WTC11 (cell line): ENCODE data around the gene CDX2. TPM values are rescaled to one million over a fixed set of nuclear protein-coding genes. Genes with fewer than 3 reads are reported as not detected.

Source experiments
- ATAC-seq: fragments of 200-7000 bp; cut with Tn5 transposase; 2 replicates; pipeline ENCODE4 v1.10.0; 2021; ENCODE audit warnings: mild to moderate bottlenecking, moderate library complexity
- CTCF ChIA-PET: fragments of 300-600 bp; sonication (Branson Sonifier 250); formaldehyde crosslinking; loops from one replicate; lab custom pipeline; 2021; ENCODE audit warnings: antibody characterized with exemption; lab: Charles Lee
- POLR2A ChIA-PET: fragments of 350-600 bp; sonication (Branson Sonifier 250); formaldehyde crosslinking; loops from one replicate; lab custom pipeline; 2021; ENCODE audit warnings: antibody characterized with exemption; lab: Charles Lee
- DNase-seq: peaks from one replicate; pipeline ENCODE4 v3.0.0; 2021; ENCODE audit warnings: low spot score
- H3K27ac Mint-ChIP-seq: 2 replicates; pipeline ENCODE4 v1.8.0; 2021; ENCODE audit warnings: mixed read lengths
- H3K27me3 Mint-ChIP-seq: 2 replicates; pipeline ENCODE4 v1.8.0; 2021; ENCODE audit warnings: low read depth, mild to moderate bottlenecking, moderate library complexity, mixed read lengths
- H3K36me3 Mint-ChIP-seq: 2 replicates; pipeline ENCODE4 v1.8.0; 2021; ENCODE audit warnings: mixed read lengths
- H3K4me1 Mint-ChIP-seq: 2 replicates; pipeline ENCODE4 v1.8.0; 2022; ENCODE audit warnings: mixed read lengths
- H3K4me3 Mint-ChIP-seq: 2 replicates; pipeline ENCODE4 v1.8.0; 2021; ENCODE audit warnings: mild to moderate bottlenecking, moderate library complexity, mixed read lengths
- H3K9me3 Mint-ChIP-seq: 2 replicates; pipeline ENCODE4 v1.8.0; 2021; ENCODE audit warnings: mixed read lengths
- KAT7 ChIP-seq: sonication (generic); formaldehyde crosslinking; IDR thresholded peaks from 2 replicates; pipeline ENCODE4 v1.8.1; 2023; ENCODE audit warnings: missing genetic modification reagents, mild to moderate bottlenecking, borderline replicate concordance
- TEAD1 ChIP-seq: sonication (generic); formaldehyde crosslinking; IDR thresholded peaks from 2 replicates; pipeline ENCODE4 v1.8.0; 2022; ENCODE audit warnings: mild to moderate bottlenecking, missing genetic modification reagents
- TEAD4 ChIP-seq: sonication (generic); formaldehyde crosslinking; IDR thresholded peaks from 2 replicates; pipeline ENCODE4 v1.8.0; 2022; ENCODE audit warnings: mild to moderate bottlenecking, missing genetic modification reagents
- ZNF121 ChIP-seq: sonication (generic); formaldehyde crosslinking; IDR thresholded peaks from 2 replicates; pipeline ENCODE4 v1.8.0; 2023; ENCODE audit warnings: missing genetic modification reagents
- ZNF219 ChIP-seq: sonication (generic); formaldehyde crosslinking; IDR thresholded peaks from 2 replicates; pipeline ENCODE4 v1.8.0; 2023; ENCODE audit warnings: missing genetic modification reagents, mild to moderate bottlenecking, borderline replicate concordance
- total RNA-seq: library from RNA; stranded (reverse); gene quantifications from 3 replicates; pipeline ENCODE4 v1.2.3, GENCODE V29; 2021
- TF ChIP-seq, protein P1 (sequence below): fragments of 250-450 bp; sonication (Bioruptor Pico); IDR thresholded peaks from 2 replicates; pipeline ENCODE4 v1.9.0; 2021; ENCODE audit warnings: mild to moderate bottlenecking
- TF ChIP-seq, protein P2 (sequence below): sonication (generic); formaldehyde crosslinking; IDR thresholded peaks from 2 replicates; pipeline ENCODE4 v1.8.0; 2023; ENCODE audit warnings: missing genetic modification reagents
- TF ChIP-seq, protein P3 (sequence below): sonication (generic); formaldehyde crosslinking; IDR thresholded peaks from 2 replicates; pipeline ENCODE4 v1.8.0; 2022; ENCODE audit warnings: missing genetic modification reagents
- TF ChIP-seq, protein P4 (sequence below): sonication (generic); formaldehyde crosslinking; IDR thresholded peaks from 2 replicates; pipeline ENCODE4 v1.8.0; 2022; ENCODE audit warnings: mild to moderate bottlenecking, missing genetic modification reagents
- TF ChIP-seq, protein P5 (sequence below): sonication (generic); formaldehyde crosslinking; IDR thresholded peaks from 2 replicates; pipeline ENCODE4 v1.8.0; 2022; ENCODE audit warnings: mild to moderate bottlenecking, missing genetic modification reagents

CDX2 gene
- total RNA-seq, 1 experiment from 2014 or later: 0.44 TPM

DNA sequence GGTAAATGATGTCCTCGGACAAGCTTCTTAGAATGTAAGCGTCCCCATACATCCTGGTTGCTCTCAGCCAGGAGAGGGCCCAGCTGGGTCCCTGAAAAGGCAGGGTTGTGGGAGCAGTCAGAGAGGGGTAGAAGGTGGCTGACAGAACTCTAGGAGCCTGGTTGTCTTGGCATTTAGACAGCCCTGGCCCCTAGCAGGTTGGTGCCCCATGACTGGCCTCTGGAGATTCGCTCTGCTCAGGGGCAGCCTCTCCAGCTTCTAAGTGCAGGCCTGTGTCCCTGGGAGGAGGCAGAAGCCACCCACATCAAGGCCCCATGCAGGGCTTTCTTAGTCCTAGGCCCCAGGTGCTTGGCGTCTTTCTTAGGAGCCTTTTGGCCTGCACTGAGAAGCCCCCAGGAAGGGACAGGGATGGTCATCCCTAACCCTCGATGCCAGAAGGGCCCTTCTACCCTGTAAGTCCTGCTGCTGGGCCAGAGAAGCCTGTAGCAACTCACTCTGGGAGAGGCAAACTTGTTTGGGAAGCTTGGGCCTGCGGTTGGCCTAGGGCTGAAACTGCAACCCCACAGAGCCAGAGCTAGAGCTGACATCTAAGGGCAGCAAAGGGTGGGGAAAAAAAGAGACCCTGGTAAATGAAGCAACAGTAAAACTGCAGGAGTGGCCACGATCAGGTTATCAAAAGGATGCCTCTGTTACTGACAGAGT is 2.8 kb upstream of the CDX2 start (continued):
- TF ChIP-seq, protein P1, sequence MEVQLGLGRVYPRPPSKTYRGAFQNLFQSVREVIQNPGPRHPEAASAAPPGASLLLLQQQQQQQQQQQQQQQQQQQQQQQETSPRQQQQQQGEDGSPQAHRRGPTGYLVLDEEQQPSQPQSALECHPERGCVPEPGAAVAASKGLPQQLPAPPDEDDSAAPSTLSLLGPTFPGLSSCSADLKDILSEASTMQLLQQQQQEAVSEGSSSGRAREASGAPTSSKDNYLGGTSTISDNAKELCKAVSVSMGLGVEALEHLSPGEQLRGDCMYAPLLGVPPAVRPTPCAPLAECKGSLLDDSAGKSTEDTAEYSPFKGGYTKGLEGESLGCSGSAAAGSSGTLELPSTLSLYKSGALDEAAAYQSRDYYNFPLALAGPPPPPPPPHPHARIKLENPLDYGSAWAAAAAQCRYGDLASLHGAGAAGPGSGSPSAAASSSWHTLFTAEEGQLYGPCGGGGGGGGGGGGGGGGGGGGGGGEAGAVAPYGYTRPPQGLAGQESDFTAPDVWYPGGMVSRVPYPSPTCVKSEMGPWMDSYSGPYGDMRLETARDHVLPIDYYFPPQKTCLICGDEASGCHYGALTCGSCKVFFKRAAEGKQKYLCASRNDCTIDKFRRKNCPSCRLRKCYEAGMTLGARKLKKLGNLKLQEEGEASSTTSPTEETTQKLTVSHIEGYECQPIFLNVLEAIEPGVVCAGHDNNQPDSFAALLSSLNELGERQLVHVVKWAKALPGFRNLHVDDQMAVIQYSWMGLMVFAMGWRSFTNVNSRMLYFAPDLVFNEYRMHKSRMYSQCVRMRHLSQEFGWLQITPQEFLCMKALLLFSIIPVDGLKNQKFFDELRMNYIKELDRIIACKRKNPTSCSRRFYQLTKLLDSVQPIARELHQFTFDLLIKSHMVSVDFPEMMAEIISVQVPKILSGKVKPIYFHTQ (CRISPR knock-in tag): no peak

DNA sequence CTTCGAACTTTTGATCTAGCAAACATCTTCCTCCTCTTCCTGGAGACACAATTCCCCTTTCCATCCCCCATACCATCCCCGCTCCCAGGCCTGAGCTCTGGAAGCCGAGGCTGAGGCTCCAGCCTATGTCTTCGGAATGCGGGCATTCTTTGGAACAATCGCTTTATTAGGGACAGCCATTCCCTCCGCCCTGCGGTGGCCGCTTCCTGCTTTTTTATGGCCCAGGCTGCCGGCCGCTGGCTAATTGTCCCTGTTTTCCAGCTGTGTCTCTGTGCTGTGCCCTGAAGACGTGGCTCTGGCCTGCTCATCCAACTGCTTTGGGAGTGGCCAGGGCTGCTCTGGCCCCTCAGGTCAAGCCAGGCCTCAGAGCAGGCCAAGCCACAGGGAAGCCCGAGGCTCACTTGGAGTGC is 2.1 kb upstream of the CDX2 start:
- Mint-ChIP-seq H3K4me1 (peaks cover 60% of the 10 kb centered on the region), H3K27ac (no peak overlapping the region), H3K36me3 (peaks cover 2% of the 10 kb centered on the region; the same call in 1 of the 2 replicates), H3K27me3 (peaks cover 100% of the 10 kb centered on the region), H3K9me3 (no peaks in the 10 kb centered on the region), H3K4me3 (peak overlapping the region; percentile 47)
- ChIA-PET CTCF (interaction anchor here (0.6 to 3.4 kb wide), 10 partner anchors 10 to 609 kb away, joined by 3 to 25 read pairs (median 4); no protein-coding TSS in a partner anchor), POLR2A (no interaction called here)
- DNase-seq (peak; percentile 77), ATAC-seq (peak; percentile 54)
- peak; percentile 60; the same call in 1 of the 2 replicates for TF ChIP-seq TEAD4 (CRISPR knock-in tag)
- peak; percentile 84 for TF ChIP-seq ZNF121 (CRISPR knock-in tag)
- TF ChIP-seq, protein P2, sequence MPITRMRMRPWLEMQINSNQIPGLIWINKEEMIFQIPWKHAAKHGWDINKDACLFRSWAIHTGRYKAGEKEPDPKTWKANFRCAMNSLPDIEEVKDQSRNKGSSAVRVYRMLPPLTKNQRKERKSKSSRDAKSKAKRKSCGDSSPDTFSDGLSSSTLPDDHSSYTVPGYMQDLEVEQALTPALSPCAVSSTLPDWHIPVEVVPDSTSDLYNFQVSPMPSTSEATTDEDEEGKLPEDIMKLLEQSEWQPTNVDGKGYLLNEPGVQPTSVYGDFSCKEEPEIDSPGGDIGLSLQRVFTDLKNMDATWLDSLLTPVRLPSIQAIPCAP: no peak
- TF ChIP-seq, protein P3, sequence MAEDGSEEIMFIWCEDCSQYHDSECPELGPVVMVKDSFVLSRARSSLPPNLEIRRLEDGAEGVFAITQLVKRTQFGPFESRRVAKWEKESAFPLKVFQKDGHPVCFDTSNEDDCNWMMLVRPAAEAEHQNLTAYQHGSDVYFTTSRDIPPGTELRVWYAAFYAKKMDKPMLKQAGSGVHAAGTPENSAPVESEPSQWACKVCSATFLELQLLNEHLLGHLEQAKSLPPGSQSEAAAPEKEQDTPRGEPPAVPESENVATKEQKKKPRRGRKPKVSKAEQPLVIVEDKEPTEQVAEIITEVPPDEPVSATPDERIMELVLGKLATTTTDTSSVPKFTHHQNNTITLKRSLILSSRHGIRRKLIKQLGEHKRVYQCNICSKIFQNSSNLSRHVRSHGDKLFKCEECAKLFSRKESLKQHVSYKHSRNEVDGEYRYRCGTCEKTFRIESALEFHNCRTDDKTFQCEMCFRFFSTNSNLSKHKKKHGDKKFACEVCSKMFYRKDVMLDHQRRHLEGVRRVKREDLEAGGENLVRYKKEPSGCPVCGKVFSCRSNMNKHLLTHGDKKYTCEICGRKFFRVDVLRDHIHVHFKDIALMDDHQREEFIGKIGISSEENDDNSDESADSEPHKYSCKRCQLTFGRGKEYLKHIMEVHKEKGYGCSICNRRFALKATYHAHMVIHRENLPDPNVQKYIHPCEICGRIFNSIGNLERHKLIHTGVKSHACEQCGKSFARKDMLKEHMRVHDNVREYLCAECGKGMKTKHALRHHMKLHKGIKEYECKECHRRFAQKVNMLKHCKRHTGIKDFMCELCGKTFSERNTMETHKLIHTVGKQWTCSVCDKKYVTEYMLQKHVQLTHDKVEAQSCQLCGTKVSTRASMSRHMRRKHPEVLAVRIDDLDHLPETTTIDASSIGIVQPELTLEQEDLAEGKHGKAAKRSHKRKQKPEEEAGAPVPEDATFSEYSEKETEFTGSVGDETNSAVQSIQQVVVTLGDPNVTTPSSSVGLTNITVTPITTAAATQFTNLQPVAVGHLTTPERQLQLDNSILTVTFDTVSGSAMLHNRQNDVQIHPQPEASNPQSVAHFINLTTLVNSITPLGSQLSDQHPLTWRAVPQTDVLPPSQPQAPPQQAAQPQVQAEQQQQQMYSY: 0 out of 2 replicates have a peak, but pooled peaks have one; percentile 51
- TF ChIP-seq, protein P4, sequence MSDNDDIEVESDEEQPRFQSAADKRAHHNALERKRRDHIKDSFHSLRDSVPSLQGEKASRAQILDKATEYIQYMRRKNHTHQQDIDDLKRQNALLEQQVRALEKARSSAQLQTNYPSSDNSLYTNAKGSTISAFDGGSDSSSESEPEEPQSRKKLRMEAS: no peak
- TF ChIP-seq ZNF219: 0 out of 2 replicates have a peak, but pooled peaks have one; percentile 42
- 0 out of 2 replicates have a peak, but pooled peaks have one; percentile 52 for TF ChIP-seq TEAD1 (CRISPR knock-in tag)
- TF ChIP-seq, all 79 proteins: peak for 5

DNA sequence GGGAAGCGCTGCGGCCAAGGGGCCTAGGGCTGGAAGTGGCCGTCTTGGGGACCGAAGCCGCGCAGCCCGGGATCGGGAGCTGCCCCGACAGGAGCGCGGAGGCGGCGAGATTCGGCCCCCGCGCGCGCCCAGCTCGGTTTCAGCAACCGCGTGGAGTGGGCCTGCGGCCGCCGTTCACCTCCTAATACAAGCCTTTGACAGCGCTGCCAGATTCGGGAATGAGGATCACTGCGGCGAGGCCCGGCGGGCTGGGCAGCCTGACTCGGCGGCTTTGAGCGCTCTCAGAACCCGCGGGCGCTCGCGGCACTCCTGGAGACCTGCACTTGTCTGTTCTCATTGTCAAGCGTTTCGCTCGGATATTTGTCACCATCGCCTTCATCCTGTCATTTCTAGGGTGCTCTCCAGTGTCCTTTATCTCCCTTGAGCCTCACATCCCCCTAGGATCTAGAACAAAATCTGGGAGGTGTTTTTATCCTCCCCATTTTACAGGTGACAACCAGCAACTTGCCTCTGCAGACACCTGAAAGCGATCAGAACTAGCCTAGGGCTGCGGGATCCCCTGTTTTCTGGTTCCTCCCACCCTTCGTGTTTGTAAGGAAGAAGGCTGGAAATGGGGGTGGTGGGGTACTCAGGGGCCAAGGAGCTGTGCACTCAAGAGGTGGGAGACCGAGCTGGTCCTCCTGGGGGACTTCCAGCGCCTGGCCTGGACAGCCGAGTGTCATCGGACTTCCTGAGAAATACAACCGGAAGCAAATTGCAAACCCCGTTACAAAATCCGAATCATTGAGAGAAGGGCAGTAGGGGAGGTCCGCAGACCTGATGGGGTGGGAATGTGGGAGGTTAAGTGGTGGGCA is 1.5 kb upstream of the CDX2 start:
- POLR2A ChIA-PET: no interaction called here
- no peak for DNase-seq
- ATAC-seq: no peak
- no peaks in the 10 kb centered on the region for H3K9me3 Mint-ChIP-seq
- H3K4me3 Mint-ChIP-seq: peak overlapping the region; percentile 47
- peaks cover 61% of the 10 kb centered on the region for H3K4me1 Mint-ChIP-seq
- peaks cover 2% of the 10 kb centered on the region; the same call in 1 of the 2 replicates for H3K36me3 Mint-ChIP-seq
- H3K27me3 Mint-ChIP-seq: peaks cover 100% of the 10 kb centered on the region
- TF ChIP-seq, protein P5, sequence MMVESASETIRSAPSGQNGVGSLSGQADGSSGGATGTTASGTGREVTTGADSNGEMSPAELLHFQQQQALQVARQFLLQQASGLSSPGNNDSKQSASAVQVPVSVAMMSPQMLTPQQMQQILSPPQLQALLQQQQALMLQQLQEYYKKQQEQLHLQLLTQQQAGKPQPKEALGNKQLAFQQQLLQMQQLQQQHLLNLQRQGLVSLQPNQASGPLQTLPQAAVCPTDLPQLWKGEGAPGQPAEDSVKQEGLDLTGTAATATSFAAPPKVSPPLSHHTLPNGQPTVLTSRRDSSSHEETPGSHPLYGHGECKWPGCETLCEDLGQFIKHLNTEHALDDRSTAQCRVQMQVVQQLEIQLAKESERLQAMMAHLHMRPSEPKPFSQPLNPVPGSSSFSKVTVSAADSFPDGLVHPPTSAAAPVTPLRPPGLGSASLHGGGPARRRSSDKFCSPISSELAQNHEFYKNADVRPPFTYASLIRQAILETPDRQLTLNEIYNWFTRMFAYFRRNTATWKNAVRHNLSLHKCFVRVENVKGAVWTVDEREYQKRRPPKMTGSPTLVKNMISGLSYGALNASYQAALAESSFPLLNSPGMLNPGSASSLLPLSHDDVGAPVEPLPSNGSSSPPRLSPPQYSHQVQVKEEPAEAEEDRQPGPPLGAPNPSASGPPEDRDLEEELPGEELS: no peak
- TF ChIP-seq KAT7 (CRISPR knock-in tag): no peak
- TF ChIP-seq, all 79 proteins: peak for 0
- no peak overlapping the region for H3K27ac Mint-ChIP-seq
- CTCF ChIA-PET: interaction anchor here (0.6 to 6.1 kb wide), 8 partner anchors 9 to 609 kb away, joined by 3 to 53 read pairs (median 12); no protein-coding TSS in a partner anchor
